OCI-LY7 (cell line): ENCODE data around the gene GIMAP6. TPM values are rescaled to one million over a fixed set of nuclear protein-coding genes. Genes with fewer than 3 reads are reported as not detected.
"Not testable (repeated sequence)": the region's sequence is repeated elsewhere in the genome, so short reads cannot be mapped to it uniquely, and the experiment has no call there.

Source experiments
- BruUV-seq: library from RNA; stranded (reverse); fragments of 400-500 nt; replicated peaks from 2 replicates; lab custom pipeline; 2021; lab: Mats Ljungman, UMichigan
- CTCF ChIA-PET: fragments of 300-600 bp; sonication (Branson Sonifier 250); formaldehyde crosslinking; loops from one replicate; lab custom pipeline; 2022; ENCODE audit warnings: antibody characterized with exemption; ENCODE audit not compliant: unreplicated experiment; lab: Charles Lee
- POLR2A ChIA-PET: fragments of 300-600 bp; sonication (Branson Sonifier 250); formaldehyde crosslinking; loops from one replicate; lab custom pipeline; 2022; ENCODE audit warnings: antibody characterized with exemption; lab: Charles Lee
- DNase-seq: peaks from one replicate; pipeline ENCODE4 v3.0.0-alpha.2; 2015; ENCODE audit warnings: low spot score
- H2AFZ ChIP-seq: fragments of 200-600 bp; sonication (generic), shearing (Covaris generic); 2 replicates; pipeline ENCODE4 v1.6.1; 2014; ENCODE audit warnings: mild to moderate bottlenecking, antibody characterized with exemption, low read length, moderate library complexity
- H3K27ac ChIP-seq: fragments of 200-600 bp; sonication (generic); 2 replicates; pipeline ENCODE4 v1.5.1; 2014; ENCODE audit warnings: mixed run types, low read depth, mild to moderate bottlenecking, moderate library complexity, low read length, inconsistent platforms; ENCODE audit not compliant: poor library complexity, severe bottlenecking
- H3K36me3 ChIP-seq: fragments of 200-600 bp; sonication (generic); 2 replicates; pipeline ENCODE4 v1.6.1; 2014; ENCODE audit warnings: mild to moderate bottlenecking, antibody characterized with exemption, low read length, moderate library complexity, mixed read lengths; ENCODE audit not compliant: insufficient read depth
- H3K4me1 ChIP-seq: fragments of 200-600 bp; sonication (generic); 2 replicates; pipeline ENCODE4 v1.5.1; 2014; ENCODE audit warnings: mild to moderate bottlenecking, low read length; ENCODE audit not compliant: insufficient read depth, poor library complexity, severe bottlenecking
- H3K4me2 ChIP-seq: fragments of 200-600 bp; sonication (generic); 2 replicates; pipeline ENCODE4 v1.6.1; 2014; ENCODE audit warnings: mild to moderate bottlenecking, low read length
- H3K4me3 ChIP-seq: fragments of 200-600 bp; sonication (generic); 2 replicates; pipeline ENCODE4 v1.5.1; 2014; ENCODE audit warnings: mild to moderate bottlenecking, low read depth, low read length; ENCODE audit not compliant: poor library complexity, severe bottlenecking
- H3K79me2 ChIP-seq: fragments of 200-600 bp; sonication (generic); 2 replicates; pipeline ENCODE4 v1.6.1; 2016; ENCODE audit warnings: low read depth, mild to moderate bottlenecking, low read length, moderate library complexity, mixed read lengths; ENCODE audit not compliant: insufficient read depth
- H3K9me2 ChIP-seq: fragments of 200-600 bp; sonication (generic); 2 replicates; pipeline ENCODE4 v1.6.1; 2016; ENCODE audit warnings: mild to moderate bottlenecking, low read length, mixed read lengths; ENCODE audit not compliant: insufficient read depth
- H3K9me3 ChIP-seq: fragments of 200-600 bp; sonication (generic); 2 replicates; pipeline ENCODE4 v1.6.1; 2014; ENCODE audit warnings: mild to moderate bottlenecking, mixed run types, low read length, mixed read lengths
- H4K20me1 ChIP-seq: fragments of 200-600 bp; sonication (generic); 2 replicates; pipeline ENCODE4 v1.6.1; 2014; ENCODE audit warnings: mild to moderate bottlenecking, antibody characterized with exemption, low read length, moderate library complexity, mixed read lengths; ENCODE audit not compliant: insufficient read depth
- CTCF ChIP-seq: fragments of 200-600 bp; sonication (generic); conservative IDR thresholded peaks from 2 replicates; pipeline ENCODE4 v1.5.1; 2014; ENCODE audit warnings: mild to moderate bottlenecking, antibody characterized with exemption, low read length, moderate library complexity, mixed read lengths
- EZH2phosphoT487 ChIP-seq: fragments of 200-600 bp; sonication (generic); IDR thresholded peaks from 2 replicates; pipeline ENCODE4 v1.6.1; 2018; ENCODE audit warnings: low read depth, borderline replicate concordance, mild to moderate bottlenecking, mixed run types, antibody characterized with exemption, low read length, moderate library complexity, mixed read lengths
- intact Hi-C: fragments of 100-400 bp; cut with micrococcal nuclease; formaldehyde crosslinking; loops from one replicate; pipeline ENCODE4 v1.10.0; 2022; ENCODE audit not compliant: unreplicated experiment
- total RNA-seq, 2 experiments: library from RNA; depleted of rRNA in 1 of 2; stranded (reverse); fragments of >200 nt in 1 of 2; shearing (Covaris generic) in 1 of 2; gene quantifications; 2 replicates each; pipeline ENCODE4 v1.2.3, GENCODE V29; 2014 to 2022

GIMAP6 gene
- total RNA-seq, 2 experiments from 2014 or later, result not detected

GRCh38 chr7:150665089-150665748, 33.0 kb upstream of the GIMAP6 start:
- CTCF ChIA-PET, result no interaction called here
- peaks cover 8% of the 10 kb centered on the region for H3K4me1 ChIP-seq
- no peak overlapping the region for H3K4me3 ChIP-seq
- no TSS peak for BruUV-seq
- intact Hi-C loops, result no loop called here
- no peak for TF ChIP-seq EZH2phosphoT487
- TF ChIP-seq CTCF, result no peak
- H3K9me3 ChIP-seq, result no peaks in the 10 kb centered on the region
- no peak overlapping the region for H2AFZ ChIP-seq
- DNase-seq, result no peak
- no peak overlapping the region for H3K4me2 ChIP-seq
- H4K20me1 ChIP-seq, result no peaks in the 10 kb centered on the region
- no peaks in the 10 kb centered on the region for H3K79me2 ChIP-seq
- POLR2A ChIA-PET, result no interaction called here
- H3K27ac ChIP-seq, result no peak overlapping the region
- no peaks in the 10 kb centered on the region for H3K9me2 ChIP-seq
- H3K36me3 ChIP-seq, result no peaks in the 10 kb centered on the region

- Histone ChIP-seq H3K27ac (no peak overlapping the region), H3K4me2 (peak overlapping the region; percentile 14), H3K9me2 (no peaks in the 10 kb centered on the region), H3K79me2 (no peaks in the 10 kb centered on the region), H3K9me3 (no peaks in the 10 kb centered on the region), H3K4me3 (no peak overlapping the region), H4K20me1 (no peaks in the 10 kb centered on the region), H2AFZ (peak overlapping the region; percentile 41), H3K36me3 (no peaks in the 10 kb centered on the region), H3K4me1 (peaks cover 8% of the 10 kb centered on the region)
- intact Hi-C loops, result no loop called here
- DNase-seq, result peak; percentile 5
- no peak for TF ChIP-seq EZH2phosphoT487
- POLR2A ChIA-PET, result no interaction called here
- CTCF ChIA-PET, result no interaction called here
- no TSS peak for BruUV-seq
These were observed 31.8 kb upstream of the GIMAP6 start for GRCh38 chr7:150663802-150664494.

GRCh38 chr7:150662821-150663220, 30.6 kb upstream of the GIMAP6 start:
- BruUV-seq, H3K27ac ChIP-seq, H3K79me2 ChIP-seq, POLR2A ChIA-PET, H3K36me3 ChIP-seq, H3K9me3 ChIP-seq, DNase-seq, intact Hi-C loops, H3K4me1 ChIP-seq, H3K9me2 ChIP-seq, H3K4me2 ChIP-seq, H2AFZ ChIP-seq, CTCF ChIA-PET, H4K20me1 ChIP-seq, H3K4me3 ChIP-seq: not testable (repeated sequence)
